ENCODE results near the gene CCL17.
A peak's percentile ranks its signal among the peaks of the same experiment; 100 is the strongest.
"Not testable (repeated sequence)": the region's sequence is repeated elsewhere in the genome, so short reads cannot be mapped to it uniquely, and the experiment has no call there.

CCL17 gene

DNA sequence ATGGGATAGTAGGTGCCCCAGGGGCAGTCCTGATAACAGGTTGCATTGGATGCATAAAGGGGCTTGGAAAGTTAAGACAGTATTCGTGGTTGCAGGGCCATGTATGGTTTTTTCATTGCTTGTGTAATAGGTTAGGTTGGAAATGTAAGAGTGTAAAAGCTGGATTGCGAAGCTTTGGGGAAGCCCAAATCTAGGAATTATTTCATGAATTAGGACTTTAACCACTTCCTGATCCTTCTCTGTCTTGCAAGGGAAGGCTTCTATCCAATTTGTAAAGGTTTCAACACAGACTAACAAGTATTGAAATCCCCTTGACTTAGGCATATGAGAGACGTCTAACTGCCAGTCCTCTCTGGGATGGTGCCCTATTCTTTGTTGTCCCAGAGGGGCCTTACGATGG lies 7.8 kb upstream of the CCL17 start:
- no peak for DNase-seq (ENCODE audit: low spot score)

DNA sequence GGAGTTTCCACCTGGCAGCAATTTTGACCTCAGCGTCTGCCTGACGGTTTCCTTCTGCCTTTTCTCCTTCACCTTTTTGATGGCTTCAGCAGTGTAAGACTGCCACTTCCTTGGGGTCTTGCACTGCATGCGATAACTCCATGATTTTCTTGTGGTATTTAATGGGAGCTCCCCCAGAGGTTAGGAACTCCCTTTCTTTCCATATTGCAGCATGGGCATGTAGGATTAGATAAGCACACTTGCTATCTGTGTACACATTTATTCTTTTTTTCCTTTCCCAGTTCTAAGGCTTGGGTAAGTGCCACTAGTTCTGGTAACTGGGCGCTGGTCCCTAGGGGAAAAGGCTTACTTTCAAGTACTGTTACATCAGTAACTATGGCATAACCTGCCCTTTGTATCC lies 7.1 kb upstream of the CCL17 start:
- not testable (repeated sequence) for DNase-seq (ENCODE audit: low spot score)

DNA sequence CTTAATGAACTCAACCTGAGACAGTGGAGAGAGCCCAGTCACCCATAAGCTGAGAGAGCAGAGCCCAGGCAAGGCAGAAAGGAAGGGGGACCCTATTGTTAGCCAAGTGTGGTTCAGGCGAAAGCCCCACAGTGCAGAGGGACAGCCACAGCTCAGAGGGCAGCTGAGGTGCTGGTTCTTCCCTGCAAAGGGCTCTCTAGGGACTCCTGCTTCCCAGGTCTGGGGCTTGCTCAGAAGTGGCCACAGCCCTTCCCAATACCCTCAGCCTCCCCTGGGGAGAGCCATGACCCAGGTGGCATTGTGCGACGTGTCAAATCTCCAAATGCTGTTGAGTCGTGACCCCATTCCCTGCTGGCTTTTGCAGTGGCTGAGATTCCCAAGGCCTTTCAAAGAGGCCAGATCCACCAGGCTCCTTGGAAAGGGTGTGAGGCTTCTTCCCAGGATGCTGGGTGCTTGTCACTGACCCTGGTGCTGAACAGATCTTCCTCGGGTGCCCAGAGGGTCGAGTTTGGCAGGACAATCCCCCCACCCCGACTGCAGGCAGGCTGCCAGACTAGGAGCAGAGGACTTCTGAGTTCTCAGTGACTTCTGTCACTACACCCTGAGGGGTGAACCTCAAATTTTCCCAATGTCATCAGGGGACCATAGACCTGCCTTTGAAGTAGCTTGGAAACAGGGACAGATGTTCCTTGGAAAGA lies 2.5 kb upstream of the CCL17 start:
- no peak for DNase-seq (ENCODE audit: low spot score)

DNA sequence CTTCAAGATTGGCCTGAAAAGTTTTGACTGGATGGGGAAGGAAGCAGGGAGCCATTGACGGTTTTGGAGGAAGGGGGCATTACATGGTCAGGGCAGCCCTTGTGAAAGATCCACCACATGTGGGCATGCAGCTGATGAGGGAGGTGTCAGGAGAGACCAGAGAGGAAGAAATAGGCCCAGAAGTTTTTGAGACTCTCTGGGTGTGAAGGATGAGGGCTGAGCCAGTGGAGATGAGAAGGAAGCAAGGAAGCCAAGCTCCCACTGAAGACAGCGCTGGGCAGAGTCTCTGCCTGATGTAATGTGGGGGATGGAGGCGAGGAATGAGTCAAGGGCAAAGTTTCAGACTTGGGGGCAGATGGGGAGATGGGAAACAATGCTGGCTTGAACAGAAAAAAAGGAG lies 530 bp downstream of the CCL17 start:
- no peak for DNase-seq (ENCODE audit: low spot score)

- peak; percentile 29 for DNase-seq (ENCODE audit: low spot score)
Measured at GRCh38 chr16:57406881-57407280, 2.3 kb downstream of the CCL17 start.

- no peak for DNase-seq (ENCODE audit: low spot score)
Measured at GRCh38 chr16:57407521-57408353, 3.2 kb downstream of the CCL17 start.

DNA sequence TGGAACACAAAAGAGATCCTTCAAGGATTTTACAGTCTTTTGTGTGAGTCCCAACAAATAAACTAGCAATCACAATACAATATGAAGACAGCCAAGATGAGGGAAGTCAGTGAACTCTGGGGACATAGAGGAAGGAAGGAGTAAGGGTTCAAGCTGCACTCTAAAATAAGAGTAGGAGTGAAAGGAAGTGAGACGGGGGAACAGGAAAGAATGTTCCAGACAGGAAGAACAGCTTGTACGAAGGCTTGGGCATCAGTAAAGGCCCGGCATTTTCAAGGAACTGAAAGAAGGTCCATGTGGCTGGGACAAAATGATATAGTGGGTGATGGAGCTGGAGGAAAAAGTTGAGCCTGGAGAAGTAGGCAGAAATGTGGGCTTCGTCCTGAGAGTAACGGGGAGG lies 4.5 kb downstream of the CCL17 start:
- DNase-seq (ENCODE audit: low spot score), result peak; percentile 63

DNA sequence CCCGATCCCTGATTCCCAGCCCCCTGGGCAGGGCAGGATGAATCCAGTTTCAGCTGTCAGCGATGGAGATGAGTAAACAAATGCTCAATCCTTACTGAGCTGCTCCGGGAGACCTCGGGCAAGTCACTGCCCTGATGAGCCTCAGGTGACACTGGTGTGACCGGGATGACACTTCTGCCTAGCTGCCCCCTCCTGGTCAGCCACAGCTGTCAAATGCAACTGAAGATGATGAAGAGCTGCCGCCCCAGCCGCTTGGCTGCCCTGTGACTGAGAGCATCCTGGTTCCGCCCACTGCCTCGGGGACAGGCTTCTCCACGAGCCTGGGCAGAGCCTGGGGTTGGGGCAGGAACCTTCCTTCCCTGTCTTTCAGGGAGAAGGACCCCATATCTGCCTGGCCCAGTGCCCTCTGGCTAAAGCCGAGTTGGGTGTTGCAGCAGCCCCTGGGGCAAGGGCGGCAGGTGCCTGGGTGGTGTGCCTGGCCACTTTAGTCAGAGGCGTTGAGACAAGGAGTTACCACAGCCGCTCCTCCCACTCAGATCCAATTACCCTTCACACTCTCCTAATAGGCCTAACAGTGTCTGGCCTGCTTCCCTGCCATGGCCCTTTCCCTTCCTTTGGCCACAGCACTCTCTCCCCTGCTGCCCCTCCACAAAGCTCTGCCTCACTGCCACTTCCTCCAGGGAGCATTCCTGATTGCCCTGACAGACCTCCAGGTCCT lies 5.5 kb downstream of the CCL17 start:
- no peak for DNase-seq (ENCODE audit: low spot score)

GRCh38 chr16:57411362-57411976 lies 6.9 kb downstream of the CCL17 start:
- DNase-seq (ENCODE audit: low spot score), result no peak

DNA sequence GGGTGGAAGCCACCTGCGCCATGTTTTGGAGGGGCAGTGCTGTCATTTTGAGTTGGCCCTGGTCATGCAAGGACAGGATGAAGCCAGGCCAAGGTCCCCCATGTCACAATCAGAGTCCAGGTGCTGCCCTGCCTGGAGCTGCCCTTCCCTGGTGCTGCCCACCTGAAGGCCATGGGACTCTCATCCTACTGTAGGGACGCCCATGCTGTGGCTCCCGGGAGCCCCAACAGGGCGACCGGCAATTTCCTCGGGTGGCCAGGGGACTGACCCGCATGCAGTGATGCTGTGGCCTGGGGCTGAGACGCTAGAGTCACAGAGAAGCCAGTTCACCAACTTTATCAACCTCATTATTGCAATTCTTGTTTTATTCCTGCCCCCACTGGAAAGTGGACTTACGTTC lies 8.0 kb downstream of the CCL17 start:
- no peak for DNase-seq (ENCODE audit: low spot score)

DNA sequence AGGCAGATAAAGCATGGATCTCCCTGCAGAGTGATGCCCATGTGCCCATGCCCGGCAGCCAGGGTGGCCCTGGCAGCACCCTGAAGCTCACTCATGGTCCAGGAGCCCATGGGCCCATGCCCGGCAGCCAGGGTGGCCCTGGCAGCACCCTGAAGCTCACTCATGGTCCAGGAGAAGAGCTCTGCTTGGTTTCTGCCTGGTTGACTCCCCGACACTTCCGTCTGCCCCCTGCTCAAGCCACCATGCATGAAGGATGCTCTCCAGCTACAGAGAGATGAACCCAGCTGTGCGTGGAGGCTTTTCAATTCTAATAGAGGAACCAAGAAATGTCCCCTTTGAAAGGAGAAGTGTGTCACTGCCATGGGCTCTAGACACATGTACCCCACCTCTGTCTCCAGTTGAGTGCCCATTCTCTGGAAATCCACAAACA lies 8.7 kb downstream of the CCL17 start:
- no peak for DNase-seq (ENCODE audit: low spot score)

- no peak for DNase-seq (ENCODE audit: low spot score)
Measured at GRCh38 chr16:57413733-57414132, 9.2 kb downstream of the CCL17 start.

DNA sequence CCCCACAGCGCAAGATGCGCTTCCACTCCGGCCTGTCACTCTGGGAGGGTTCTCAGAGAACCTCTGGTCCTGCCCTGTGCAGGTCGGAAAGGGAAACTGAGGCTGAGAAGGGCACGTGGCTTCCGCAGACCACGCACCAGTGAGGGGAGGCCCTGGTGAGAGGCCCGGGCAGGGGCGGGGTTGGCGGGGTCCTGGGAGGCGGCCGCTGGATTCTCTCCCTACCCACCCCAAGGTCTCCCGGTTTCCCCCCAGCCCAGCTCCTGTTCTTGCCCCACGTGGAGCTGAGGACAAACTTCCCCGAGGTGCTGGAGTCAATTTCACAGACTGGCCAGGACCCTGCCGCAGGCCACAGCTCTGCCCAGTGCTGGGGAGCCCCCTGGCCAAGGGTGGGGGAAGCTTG lies 11.5 kb downstream of the CCL17 start:
- DNase-seq (ENCODE audit: low spot score), result no peak

DNA sequence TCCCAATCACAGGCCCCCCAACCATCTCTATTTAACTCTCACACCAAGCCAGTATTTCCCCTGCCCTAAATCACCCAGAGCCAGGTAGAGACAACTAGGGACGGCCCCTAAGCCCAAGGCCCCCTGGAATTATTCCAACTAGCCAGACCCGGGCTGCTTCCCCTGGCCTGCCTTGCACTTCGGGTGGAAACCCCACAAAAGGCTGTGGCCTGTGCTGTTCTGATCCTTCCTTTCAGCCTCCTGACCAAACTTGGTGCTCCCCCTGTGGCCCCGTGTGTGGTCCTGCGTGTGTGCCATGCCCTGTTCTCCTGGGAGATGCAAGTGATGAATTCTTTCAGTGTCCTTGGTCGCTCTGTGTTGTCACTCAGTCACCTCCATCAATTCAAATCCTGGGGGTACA lies 14.9 kb downstream of the CCL17 start:
- no peak for DNase-seq (ENCODE audit: low spot score)

DNA sequence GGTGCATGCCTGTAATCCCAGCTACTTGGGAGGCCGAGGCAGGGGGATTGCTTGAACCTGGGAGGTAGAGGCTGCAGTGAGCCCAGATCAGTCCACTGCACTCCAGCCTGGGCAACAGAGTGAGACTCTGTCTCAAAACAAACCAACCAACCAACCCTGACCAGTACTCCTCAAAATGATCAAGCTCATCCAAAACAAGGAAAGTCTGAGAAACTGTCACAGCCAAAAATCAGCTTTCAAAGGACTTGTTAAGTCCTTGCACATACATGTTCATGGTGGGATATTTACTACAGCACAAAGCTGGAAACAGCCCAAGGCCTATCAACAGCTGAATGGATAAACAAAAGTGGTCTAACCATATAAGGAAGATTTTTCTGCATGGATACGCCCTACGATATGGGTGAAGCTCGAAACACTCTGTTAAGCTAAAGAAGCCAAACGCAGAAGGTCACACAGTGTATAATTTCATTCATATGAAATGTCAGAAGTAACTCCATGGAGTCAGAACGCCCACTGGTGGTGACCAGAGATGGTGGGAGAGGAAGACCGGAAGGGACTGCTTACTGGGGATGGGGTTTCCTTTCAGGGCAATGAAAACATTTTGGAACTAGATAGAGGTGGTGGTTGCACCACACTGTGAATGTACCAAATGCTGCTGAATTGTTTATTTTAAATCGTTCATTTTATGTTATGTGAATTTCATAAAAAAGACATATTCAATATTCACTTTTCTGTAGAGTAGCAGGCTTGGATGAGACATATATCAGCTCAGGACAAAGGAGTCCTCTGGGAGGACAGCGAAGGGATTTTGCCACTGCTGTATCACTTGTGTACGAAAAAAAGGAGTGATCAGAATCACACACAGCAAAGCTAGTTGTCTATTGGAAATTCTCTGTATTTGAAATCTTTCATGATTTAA lies 17.7 kb downstream of the CCL17 start:
- DNase-seq (ENCODE audit: low spot score), result peak; percentile 42

DNA sequence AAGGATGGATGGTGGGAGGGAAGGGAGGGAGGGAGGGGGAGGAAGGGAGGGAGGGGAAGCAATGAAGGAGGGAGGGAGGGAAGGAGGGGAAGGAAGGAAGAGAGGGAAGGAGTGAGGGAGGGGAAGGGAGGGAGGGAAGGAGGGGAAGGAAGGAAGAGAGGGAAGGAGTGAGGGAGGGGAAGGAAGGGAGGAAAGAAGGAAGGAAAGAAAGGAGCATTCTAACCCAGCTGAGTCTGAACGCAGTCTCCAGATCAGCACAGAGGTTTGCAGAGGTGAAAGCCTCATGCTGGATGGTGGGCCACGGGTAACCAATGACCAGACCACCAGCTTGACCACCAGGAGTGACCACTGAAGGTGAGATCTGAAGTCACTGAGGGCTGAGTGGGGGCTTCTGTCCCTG lies 18.6 kb downstream of the CCL17 start:
- no peak for DNase-seq (ENCODE audit: low spot score)

GRCh38 chr16:57424583-57424982 lies 20.0 kb downstream of the CCL17 start:
- peak; percentile 27 for DNase-seq (ENCODE audit: low spot score)

DNA sequence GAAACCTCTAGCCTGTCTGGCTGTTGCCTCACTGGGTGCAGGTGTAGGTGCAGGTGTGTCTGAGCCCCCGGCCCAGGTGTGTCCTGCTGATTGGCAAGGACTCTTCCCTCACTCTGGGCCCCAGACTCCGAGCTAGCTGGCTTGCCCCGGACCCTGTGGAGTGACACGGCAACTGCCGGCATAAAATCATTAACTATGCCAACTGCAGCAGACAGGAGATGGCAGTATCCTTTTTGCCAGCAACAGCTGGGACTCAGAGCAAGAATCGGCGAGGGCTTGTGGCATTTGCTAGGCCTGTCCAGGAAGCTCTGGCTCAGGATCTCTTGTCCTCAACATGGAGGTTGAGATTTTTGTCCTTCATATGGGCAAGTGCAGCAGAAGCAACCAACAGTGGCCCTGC lies 21.8 kb downstream of the CCL17 start:
- DNase-seq (ENCODE audit: low spot score), result no peak

DNA sequence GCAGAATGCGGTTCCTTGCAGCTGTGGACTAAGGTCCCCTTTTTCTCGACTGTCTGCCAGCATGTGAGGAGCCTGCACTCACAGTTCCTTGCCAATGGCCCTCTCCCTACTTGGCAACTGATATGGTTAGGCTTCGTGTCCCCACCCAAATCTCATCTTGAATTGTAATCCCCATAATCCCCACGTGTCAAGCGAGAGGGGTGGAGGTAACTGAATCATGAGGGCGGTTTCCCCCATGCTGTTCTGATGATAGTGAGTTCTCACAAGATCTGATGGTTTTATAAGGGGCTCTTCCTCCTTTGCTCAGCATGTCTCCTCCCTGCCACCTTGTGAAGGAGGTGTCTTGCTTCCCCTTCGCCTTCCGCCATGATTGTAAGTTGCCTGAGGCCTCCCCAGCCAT lies 22.7 kb downstream of the CCL17 start:
- no peak for DNase-seq (ENCODE audit: low spot score)

GRCh38 chr16:57427824-57428223 lies 23.3 kb downstream of the CCL17 start:
- DNase-seq (ENCODE audit: low spot score), result no peak

- no peak for DNase-seq (ENCODE audit: low spot score)
Measured at GRCh38 chr16:57430955-57431354, 26.4 kb downstream of the CCL17 start.

Data from pons (tissue), 1 donor.